GM21447 (cell line): Measurements from ENCODE around the gene BRAF.
"Not testable (repeated sequence)": the region's sequence is repeated elsewhere in the genome, so short reads cannot be mapped to it uniquely, and the experiment has no call there.

Experiments
- ATAC-seq: cut with Tn5 transposase; IDR thresholded peaks from one replicate; pipeline ENCODE4 v1.9.1; 2021; ENCODE audit not compliant: unreplicated experiment

Gene BRAF

DNA sequence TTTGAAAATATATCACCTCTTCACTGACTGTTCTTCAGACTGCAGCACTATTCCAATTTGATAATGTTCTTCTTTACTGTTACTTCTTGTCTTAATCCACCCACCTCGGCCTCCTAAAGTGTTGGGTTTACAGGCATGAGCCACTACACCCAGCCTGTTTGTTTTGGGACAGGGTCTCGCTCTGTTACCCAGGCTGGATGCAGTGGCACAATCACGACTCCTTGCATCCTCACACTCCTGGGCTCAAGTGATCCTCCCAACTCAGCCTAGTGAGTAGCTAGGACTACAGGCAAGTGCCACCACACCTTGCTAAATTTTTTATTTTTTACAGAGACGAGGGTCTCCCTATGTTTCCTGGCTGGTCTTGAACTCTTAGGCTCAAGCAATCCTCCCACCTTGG, 150.4 kb downstream of the BRAF start:
- ATAC-seq = no peak

DNA sequence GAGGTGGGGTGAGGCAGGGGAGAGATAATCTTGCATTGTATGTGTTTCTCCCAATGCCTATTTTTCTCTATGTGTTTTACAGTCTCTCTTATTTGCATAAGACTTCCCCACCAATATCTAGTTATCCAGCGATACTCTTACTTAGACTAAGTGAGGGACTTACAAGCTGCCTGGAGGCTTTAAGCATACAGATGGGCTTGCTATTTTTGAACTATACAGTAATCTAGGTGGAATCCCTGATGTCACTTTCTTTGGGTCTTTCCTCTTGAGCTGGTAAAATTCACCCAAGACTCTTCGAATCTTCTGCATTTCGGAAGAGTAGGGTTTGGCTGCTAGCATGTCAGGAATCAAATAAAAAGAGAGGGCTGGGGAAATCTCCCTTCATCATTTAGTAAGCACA, 151.6 kb downstream of the BRAF start:
- ATAC-seq = no peak

DNA sequence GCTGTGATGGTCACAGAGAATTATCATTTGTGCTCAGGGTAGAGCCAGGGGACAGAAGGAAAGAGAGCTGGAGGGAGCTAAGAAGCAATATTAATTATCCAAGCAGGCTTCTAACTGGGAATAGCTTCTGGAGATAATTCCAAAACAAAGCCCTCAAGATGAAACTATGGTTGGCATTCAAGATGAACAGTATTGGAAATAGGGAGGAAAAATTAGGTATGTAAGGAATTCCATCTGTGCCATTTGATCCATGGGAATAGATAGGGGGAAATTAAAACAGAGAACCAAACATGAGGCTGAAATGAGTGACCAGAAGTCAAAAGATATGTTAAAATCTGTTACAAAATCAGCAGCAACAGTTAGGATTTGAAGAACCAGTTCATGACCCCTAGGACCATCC, 152.9 kb downstream of the BRAF start:
- ATAC-seq = no peak

- no peak for ATAC-seq
Measured at GRCh38 chr7:140769852-140770251, 154.9 kb downstream of the BRAF start.

GRCh38 chr7:140767418-140767817, 157.3 kb downstream of the BRAF start:
- no peak for ATAC-seq

GRCh38 chr7:140765441-140765840, 159.3 kb downstream of the BRAF start:
- ATAC-seq = not testable (repeated sequence)

GRCh38 chr7:140763166-140763565, 161.6 kb downstream of the BRAF start:
- not testable (repeated sequence) for ATAC-seq

- not testable (repeated sequence) for ATAC-seq
Measured at GRCh38 chr7:140761375-140761774, 163.4 kb downstream of the BRAF start.

DNA sequence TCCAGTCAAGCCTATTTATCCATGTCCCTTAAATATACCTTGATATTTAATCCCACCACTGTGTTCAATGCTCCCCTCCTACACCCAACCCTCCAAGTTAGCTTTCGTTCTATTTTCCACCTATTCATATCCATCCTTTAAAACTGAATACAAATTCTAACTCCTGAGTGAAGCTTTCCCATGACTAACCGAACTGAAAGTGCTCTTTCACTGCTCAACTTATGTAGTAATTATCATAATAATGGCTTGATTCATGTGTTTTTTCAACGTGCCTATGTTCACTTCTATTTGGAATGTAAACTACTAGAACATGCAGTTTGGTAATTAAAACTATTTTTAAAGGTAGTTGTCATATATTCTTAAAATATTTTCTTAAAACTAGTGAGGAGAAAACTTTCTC, 170.2 kb downstream of the BRAF start:
- no peak for ATAC-seq

- no peak for ATAC-seq
Measured at GRCh38 chr7:140752533-140752932, 172.2 kb downstream of the BRAF start.

GRCh38 chr7:140746751-140747150, 178.0 kb downstream of the BRAF start:
- ATAC-seq = no peak

DNA sequence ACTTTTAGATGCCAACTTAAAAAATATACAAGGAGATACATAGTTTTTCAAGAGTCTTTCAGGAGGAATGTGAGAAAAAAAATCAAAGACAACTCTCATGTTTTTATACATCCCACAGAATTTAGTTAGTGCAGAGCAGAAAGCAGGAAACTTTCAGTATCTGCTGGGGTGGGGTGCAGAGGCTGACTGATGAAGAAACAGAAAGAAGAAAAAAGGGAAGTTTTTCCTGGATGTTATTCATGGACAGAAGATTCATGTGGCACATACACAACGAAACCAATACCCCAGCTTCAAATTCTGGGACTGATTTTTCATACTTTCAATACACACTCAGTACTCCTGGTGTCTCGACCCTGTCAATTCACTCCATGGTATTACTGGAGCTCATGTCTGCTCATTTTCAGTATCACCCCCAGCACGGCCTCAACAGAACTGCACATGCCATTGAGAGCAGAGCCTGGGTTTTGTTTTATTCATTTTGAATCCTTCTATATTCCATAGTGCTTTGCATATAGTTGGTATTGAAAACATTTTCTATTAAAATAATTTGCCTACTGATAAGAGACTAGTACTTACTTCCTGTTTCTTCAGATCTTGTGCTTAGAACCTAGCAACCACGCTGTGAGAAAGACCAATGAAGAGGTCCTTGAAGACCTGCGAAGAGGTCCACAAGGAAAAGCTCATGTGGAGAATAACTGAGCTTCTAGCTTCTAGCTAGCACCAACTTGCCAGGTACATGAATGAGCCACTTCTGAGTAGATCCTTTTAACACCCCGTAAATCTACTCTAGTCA, 179.3 kb downstream of the BRAF start:
- ATAC-seq = no peak

GRCh38 chr7:140744005-140744404, 180.7 kb downstream of the BRAF start:
- ATAC-seq = no peak

- ATAC-seq = not testable (repeated sequence)
Measured at GRCh38 chr7:140743255-140743654, 181.5 kb downstream of the BRAF start.

- no peak for ATAC-seq
Measured at GRCh38 chr7:140738280-140738679, 186.4 kb downstream of the BRAF start.

GRCh38 chr7:140734729-140735128, 190.0 kb downstream of the BRAF start:
- no peak for ATAC-seq

GRCh38 chr7:140734096-140734495, 190.6 kb downstream of the BRAF start:
- no peak for ATAC-seq

- ATAC-seq = no peak
Measured at GRCh38 chr7:140732416-140732815, 192.3 kb downstream of the BRAF start.

DNA sequence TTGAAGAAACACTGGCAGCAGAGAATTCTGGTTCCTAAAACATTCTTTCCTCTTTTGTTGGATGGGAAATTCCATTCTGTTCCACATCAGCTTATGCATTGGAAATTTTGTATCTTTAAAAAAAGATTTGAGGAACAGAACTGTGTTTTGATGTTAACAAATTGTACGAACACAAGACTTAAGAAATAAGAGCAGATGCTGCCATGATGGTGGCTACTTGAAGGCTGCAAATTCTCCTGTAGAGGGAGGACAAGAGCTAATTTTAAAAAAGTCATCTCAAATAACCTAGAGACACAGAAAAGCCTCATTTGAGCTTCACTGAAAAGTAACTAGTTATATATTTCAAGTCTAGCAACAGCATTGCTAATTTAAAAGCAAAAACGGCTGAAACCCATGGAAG, 198.4 kb downstream of the BRAF start:
- no peak for ATAC-seq

DNA sequence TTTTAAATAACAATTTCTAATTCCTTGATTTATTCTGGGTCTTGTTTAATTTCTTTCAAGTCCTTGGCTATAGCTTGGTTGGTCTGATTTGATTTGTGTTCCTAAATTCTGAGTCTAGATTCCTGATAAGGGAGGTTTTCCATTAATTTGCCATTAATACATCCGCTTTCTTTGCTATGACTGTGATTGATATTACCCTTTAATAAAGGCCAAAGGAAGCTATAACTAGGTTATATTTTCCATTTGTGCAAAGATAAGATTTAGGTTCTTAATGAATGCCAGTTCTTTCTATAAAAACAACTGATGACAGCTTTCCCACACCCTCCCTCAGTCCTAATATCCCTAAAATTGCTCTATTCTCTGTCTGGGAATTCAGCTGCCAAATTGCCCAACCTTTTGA, 200.0 kb downstream of the BRAF start:
- ATAC-seq = no peak

GRCh38 chr7:140723574-140723973, 201.2 kb downstream of the BRAF start:
- no peak for ATAC-seq

DNA sequence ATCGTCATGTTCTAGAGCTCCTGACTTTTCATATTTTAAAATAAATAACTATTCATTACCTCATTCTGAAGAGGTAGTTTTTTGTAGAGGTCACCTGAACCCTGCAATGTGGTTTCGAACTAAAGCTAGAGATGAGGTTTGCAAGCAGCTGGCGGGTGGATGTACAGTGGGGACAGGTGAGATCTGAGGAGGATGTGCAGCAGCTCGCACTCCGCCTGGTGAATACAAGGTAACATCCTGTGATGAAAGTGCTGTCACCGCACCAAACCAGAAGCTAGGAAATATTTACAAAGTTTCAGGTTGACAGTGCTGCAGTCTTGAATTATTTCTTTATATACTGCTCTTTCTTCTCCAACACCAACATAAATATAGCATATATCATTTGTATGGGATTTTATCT, 201.7 kb downstream of the BRAF start:
- no peak for ATAC-seq

GRCh38 chr7:140722254-140722653, 202.5 kb downstream of the BRAF start:
- ATAC-seq = no peak
